ENCODE data around the gene IQGAP2.
"Not testable (repeated sequence)": the region's sequence is repeated elsewhere in the genome, so short reads cannot be mapped to it uniquely, and the experiment has no call there.

IQGAP2 gene

GRCh38 chr5:76673125-76673524 is 270.0 kb downstream of the IQGAP2 start:
- DNase-seq = no peak

- no peak for DNase-seq
Measured at GRCh38 chr5:76674330-76675066, 271.4 kb downstream of the IQGAP2 start.

DNA sequence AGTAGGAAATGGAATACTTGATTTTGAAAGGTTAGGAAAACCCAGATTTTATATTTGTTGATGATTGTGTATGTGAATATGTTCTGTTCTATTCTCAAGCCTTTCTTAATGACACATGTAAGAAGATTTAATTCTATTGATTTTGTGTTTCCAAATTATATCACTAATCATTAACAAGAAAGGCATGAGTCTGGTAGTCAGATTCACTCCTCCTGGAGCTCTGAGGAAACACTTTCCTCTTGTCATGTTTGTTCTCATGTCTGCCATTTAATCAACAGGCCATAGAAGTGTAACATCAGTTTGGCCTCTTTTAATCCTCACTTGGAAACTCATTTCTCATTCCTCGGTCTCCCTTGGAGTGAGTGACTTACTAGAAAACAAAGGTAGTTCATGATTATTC is 272.3 kb downstream of the IQGAP2 start:
- DNase-seq = no peak

GRCh38 chr5:76677849-76678472 is 274.9 kb downstream of the IQGAP2 start:
- no peak for DNase-seq

GRCh38 chr5:76679231-76679630 is 276.1 kb downstream of the IQGAP2 start:
- no peak for DNase-seq

- DNase-seq = not testable (repeated sequence)
Measured at GRCh38 chr5:76680826-76681225, 277.7 kb downstream of the IQGAP2 start.

DNA sequence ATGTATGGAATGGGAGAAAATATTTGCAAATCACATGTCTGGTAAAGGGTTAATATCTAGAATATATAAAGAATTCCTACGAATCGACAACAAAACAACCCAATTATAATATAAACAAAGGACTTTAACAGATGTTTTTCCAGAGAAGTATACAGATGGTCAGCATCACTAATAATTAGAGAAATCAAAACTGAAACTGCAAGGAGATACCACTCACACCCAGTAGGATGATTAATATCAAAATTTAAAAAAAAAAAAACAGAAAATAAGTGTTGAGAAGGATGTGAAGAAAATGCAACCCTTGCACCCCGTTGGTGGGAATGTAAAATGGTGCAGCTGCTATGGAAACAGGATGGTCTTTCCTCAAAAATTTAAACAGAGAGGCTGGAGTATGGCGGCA is 278.2 kb downstream of the IQGAP2 start:
- no peak for DNase-seq

DNA sequence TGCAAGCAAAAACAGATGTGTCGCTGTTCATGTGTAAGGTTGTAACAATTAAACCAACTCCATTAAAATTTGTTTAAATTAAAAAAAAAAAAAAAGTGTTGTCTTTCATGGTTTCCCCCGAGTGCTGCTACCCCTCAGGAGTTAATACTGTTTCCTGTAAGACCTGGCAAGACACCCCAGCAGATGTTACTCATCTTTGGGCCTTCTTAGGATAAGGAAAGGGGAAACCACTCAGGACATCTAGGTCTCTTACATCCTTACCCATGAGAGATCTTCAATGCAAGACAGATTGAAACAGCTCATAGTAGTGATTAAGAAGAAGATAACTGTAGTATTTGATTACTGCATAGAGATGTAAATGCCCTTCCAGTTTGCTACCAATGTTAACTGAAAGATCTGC is 279.3 kb downstream of the IQGAP2 start:
- no peak for DNase-seq

DNA sequence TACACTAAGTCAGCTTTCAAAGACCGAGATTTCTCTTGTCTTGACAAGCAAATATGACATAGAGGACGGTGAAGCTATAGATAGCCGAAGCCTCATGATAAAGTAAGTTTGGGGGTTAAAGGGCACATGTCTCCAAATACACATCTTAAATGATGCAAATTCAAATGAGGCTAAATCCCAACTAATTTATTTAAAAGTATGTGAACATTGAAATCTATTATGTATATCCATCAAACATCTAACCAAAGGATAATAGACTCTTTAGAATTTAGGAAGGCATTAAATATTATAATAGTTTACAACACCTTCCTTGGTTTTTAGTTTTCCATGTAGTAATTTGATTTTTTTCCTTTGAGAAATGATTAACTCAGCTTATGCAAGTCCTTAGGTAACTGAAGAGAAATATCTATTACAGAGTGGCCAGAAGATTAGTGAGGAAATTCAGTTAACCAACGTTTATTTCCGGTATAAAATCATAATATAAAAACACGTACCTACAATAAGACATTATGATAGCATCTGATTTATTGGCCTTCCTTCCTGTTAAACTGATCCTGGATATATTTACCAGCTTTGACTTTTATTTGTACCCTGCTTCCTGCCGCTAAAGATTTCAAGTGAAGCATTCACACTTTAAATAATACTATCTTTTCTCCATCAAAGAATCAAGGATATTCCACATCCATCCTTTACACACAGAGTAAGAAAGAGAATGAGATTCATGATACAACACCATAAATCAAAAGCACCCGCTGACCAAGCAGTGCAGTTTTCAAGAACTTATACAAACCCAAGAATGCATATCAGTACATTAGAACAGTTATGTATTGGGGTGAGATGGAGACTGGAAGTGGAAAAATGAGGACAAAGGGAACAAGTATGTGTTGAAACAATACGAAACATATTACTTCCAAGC is 281.0 kb downstream of the IQGAP2 start:
- no peak for DNase-seq

DNA sequence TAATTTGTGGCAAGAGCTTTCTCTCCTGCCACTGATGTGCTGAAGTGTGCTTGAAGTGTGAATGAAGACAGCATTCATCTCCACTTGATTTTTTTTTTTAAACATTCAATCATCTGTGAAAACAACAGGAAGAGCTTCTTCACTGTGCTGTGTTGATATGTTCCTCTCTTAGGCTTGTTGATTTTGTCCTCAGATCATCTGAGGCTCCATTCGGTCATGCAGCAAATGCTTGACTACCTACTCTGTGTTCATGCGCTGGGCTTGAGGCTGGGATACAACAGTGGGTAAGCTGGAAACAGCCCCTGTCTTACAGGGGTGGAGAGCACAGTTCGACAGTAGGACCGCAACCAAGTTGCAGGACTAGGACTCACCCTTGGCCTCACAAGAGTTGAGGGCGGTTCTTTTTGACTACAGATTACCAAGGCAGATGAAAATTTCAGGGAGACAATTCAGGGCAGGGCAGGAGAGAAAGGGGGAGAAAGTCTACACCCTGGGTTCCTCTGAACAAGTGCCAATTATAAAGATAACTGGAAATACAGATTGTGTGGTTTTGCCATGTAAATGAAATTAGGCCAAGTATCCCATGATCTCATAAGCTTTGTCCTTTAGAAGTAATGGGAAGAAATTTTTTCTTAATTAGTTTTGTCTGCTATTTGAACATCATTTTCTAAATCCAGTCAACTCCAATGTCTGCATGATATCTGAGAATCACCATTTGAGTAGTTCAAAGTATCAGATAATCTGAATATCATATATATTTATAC is 281.9 kb downstream of the IQGAP2 start:
- DNase-seq = no peak

DNA sequence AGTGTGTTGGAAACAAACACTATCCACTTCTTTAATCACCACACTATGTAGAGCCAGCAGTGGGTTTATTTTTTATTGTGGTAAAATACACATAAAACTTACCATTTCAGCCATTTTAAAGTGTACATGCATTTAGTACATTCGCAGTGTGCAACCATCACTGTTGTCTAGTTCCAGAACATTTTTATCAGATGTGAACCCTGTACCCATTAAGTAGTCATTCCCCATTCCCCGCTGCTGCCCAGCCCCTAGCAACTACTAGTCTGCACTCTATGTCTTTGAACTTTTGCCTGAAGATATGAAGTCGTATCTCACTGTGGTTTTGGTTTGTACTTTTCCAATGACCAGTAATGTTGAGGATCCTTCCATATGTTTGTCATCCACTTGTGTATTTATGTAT is 282.6 kb downstream of the IQGAP2 start:
- DNase-seq = no peak

DNA sequence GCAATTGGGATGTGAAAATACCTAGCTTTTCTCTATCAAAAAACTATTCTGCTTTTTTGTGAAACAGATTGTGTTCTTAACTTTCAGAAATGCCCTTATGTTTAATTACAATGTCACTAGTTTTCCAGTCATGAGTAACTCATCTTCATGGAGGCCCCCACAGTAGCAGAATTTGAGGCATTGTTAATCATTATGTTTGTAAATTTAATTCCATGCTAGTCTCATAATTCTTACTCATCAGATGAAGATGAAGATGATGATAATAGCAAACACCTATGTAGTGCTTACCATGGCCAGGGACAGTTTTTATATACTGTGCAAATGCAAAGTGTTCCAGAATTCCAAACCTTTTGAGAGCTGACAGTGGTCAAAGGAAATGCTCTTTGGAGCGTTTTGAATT is 285.1 kb downstream of the IQGAP2 start:
- no peak for DNase-seq

DNA sequence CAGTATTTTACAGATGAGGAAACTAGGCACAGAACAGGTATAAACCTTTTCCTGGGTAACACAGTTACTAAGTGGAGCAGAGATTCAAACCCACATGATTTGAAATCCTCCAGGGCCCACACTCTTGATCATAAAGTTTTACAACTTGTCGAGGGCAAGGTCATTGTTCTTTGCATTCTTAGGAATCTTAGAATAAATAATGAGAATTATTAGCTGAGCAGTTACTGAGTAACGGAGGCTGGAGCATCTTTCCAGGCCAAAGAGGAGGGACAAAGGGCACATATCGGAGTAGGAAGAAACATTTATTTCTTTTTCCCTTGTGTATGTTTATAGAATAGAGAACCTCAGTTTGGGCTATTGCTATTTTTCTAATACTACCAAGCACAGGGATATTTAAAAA is 285.8 kb downstream of the IQGAP2 start:
- no peak for DNase-seq

- DNase-seq = no peak
Measured at GRCh38 chr5:76689321-76690036, 286.4 kb downstream of the IQGAP2 start.

DNA sequence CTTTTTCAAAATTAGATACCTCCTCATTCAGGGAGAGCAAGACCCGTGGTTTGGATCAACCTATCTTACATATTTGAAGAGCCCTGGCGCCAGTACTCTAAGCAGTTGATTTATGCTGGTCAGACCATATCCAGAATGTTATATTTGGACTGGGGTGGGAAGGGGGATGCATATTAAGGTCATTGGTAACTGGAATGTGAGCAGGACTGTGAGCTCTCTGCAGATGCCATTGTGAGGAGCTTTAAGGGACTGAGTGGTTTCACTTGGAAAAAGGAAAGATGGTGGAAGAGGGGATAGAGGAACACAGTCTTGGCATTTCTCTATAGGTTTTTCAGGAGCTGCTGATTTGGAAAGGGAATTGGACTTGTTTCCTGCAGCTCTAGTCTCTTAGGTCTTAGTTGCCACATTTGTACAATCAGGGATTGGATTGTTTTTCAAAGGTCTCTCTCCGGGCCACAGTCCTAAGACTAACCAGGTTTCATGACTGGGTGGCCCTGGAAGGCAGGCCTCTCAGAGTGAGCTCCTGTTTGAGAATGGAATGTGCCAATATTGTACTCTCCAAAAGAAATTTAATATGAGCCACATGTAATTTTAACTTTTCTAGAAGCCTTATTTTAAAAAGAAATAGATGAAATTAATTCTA is 287.1 kb downstream of the IQGAP2 start:
- no peak for DNase-seq

GRCh38 chr5:76690704-76691466 is 287.8 kb downstream of the IQGAP2 start:
- no peak for DNase-seq

DNA sequence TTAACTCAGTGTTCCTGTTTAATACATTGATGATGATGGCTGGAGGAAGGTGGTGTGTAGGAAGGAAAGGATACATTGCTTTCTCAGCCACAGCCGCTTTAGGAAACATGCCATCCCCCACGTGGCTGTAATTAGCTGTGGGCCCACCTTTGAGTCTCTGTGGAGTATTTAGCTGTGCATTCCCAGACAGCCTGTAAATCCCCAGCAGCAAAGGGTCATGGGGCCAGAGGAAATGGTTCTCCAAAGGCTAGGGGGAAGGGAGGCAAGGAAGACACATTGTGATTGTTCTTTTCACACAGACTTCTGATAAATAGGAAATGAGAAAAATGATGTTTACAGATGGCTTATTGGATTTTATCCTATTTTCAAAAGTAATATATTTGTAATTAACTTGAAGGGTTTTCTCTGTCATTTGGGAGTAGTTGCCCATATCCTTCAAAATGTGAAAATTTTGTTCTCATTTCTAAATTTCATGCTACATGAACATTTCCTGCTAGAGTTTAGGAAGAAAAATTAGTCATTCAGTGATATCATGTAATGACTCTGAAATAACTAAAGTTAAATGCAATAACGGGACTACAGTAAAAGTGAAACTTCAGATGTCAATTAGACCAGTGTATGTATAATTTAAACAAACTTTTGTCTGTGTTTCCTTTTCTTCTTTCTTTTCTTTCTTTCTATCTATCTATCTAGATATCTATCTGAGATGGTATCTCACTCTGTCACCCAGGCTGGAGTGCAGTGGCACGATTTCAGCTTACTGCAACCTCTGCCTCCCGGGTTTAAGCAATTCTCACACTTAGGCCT is 288.6 kb downstream of the IQGAP2 start:
- no peak for DNase-seq

- no peak for DNase-seq
Measured at GRCh38 chr5:76692274-76692540, 289.1 kb downstream of the IQGAP2 start.

- DNase-seq = no peak
Measured at GRCh38 chr5:76692651-76693050, 289.6 kb downstream of the IQGAP2 start.

DNA sequence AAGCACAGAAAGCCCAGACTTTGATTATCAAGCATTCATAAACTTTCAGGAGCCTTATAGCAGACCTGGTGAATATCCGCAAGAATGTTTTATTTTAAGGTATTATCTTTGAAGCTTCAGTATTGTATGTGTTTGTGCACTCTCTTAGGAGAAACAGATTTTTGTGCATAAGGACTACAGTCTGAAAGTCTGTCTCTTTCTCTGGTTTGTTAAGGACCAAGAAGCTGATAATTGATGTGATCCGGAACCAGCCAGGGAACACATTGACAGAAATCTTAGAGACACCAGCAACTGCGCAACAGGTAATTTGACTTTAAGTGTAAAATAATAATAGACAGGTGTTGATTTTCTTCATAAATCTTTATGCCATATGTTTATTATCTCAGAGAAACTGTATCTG is 290.1 kb downstream of the IQGAP2 start:
- no peak for DNase-seq
